ENCODE measurements around the gene RAD51B.

DNA sequence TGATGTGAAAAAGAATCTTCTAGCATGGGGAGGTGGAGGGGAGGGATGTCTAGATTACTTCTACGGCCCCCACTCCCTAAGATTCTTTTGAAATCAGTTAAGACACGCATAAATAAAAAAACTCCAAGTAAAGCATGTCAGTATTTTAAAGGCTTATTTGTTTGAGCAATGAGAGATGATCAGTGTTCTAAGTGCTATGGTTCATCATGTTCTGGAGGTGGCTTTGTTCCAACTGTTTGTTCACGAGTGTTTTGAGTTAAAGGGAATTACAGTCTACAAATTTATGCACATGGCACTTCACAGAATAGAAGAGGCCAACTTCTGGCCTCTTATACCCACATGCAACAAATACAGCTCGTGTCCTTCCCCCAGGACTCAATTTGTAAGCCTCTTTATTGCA lies 394.9 kb downstream of the RAD51B start:
- TF ChIP-seq, protein P1, sequence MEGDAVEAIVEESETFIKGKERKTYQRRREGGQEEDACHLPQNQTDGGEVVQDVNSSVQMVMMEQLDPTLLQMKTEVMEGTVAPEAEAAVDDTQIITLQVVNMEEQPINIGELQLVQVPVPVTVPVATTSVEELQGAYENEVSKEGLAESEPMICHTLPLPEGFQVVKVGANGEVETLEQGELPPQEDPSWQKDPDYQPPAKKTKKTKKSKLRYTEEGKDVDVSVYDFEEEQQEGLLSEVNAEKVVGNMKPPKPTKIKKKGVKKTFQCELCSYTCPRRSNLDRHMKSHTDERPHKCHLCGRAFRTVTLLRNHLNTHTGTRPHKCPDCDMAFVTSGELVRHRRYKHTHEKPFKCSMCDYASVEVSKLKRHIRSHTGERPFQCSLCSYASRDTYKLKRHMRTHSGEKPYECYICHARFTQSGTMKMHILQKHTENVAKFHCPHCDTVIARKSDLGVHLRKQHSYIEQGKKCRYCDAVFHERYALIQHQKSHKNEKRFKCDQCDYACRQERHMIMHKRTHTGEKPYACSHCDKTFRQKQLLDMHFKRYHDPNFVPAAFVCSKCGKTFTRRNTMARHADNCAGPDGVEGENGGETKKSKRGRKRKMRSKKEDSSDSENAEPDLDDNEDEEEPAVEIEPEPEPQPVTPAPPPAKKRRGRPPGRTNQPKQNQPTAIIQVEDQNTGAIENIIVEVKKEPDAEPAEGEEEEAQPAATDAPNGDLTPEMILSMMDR (optimal IDR thresholded peaks at IDR 0.05 in 1 of 3, IDR thresholded peaks at IDR 0.05 in 1 of 3, conservative IDR thresholded peaks at IDR 0.05 in 1 of 3; ENCODE audit: extremely low read depth in 1 of 3, insufficient read depth in 2 of 3, low read length in 3 of 3): no peak
- no peak for TF ChIP-seq EZH2 (IDR thresholded peaks at IDR 0.05; ENCODE audit: low read length)

Measured in keratinocyte (primary cell).